ENCODE measurements around the gene PTPN11. TPM values are rescaled to one million over a fixed set of nuclear protein-coding genes. Genes with fewer than 3 reads are reported as not detected.

The PTPN11 gene
- total and polyA plus RNA-seq, 2 of the 8 experiments (the other 6 are each of a cell fraction or from before 2014, with no cell fraction given) = 28.3 to 133 TPM

DNA sequence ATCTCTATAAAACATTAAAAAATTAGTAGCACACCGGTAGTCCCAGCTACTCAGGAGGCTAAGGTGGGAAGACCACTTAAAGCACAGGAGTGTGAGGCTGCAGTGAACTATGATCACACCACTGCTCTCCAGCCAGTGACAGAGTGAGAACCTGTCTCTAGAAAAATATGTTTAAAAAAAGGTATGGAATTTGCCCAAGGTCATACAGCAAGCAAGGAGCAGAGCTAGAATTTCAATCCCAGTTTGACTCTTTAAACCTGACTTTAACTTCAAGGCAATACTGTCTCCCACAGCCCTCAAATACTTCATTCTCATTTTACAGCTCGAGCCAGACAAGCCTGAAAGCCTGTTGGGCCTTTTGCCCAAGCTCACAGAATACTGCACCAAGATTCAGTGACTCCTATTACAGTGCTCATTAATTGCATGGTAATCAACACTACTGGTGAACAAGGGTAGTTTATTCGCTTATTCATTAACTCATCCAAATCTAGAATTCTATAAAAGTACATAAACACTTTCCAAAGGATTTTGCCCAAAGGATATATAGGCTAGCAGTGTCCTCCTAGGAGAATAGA is 44.5 kb upstream of the PTPN11 start:
- Histone ChIP-seq H2BK12ac (ENCODE audit: low read depth, low read length) (no peak overlapping the region), H3K79me2 (ENCODE audit: control insufficient read depth in 1 of 2, insufficient read depth in 2 of 2, low read length in 2 of 2) (peaks cover 4 to 68% of the 10 kb centered on the region in 2 experiments; a peak in 3 of 4 replicates), H3K4ac (replicated peaks; ENCODE audit: insufficient read length, low read depth, low read length) (no peak overlapping the region), H3K4me3 (ENCODE audit: extremely low read depth in 1 of 4, insufficient read depth in 2 of 4, low read depth in 3 of 4, low read length in 4 of 4) (no peak overlapping the region), H3K36me3 (ENCODE audit: control insufficient read depth in 2 of 4, insufficient read depth in 4 of 4, low read length in 3 of 4) (no peaks in the 10 kb centered on the region), H3K4me2 (ENCODE audit: insufficient read depth in 1 of 2, low read depth in 2 of 2, low read length in 2 of 2) (no peak overlapping the region), H3K27me3 (replicated peaks in 1 of 4; ENCODE audit: control insufficient read depth in 3 of 4, extremely low read depth in 1 of 4, insufficient read depth in 3 of 4, low read length in 3 of 4) (no peaks in the 10 kb centered on the region), H4K8ac (ENCODE audit: extremely low read depth, insufficient read depth, low read length) (no peak overlapping the region), H3K14ac (ENCODE audit: insufficient read length) (no peak overlapping the region), H4K20me1 (replicated peaks in 1 of 2; ENCODE audit: control insufficient read depth in 1 of 2, insufficient read depth in 2 of 2, low read length in 2 of 2) (no peaks in the 10 kb centered on the region), H3K23ac (ENCODE audit: insufficient read length) (no peak overlapping the region), H2BK120ac (replicated peaks; ENCODE audit: low read depth, low read length) (no peak overlapping the region), H3K27ac (ENCODE audit: low read depth, low read length) (no peak overlapping the region), H3K56ac (replicated peaks; ENCODE audit: insufficient read length, low read depth, low read length) (no peak overlapping the region), H4K5ac (ENCODE audit: insufficient read length, low read depth, low read length) (no peak overlapping the region), H3K23me2 (ENCODE audit: low read depth, low read length) (no peaks in the 10 kb centered on the region), H2AFZ (ENCODE audit: low read length) (no peak overlapping the region), H2BK15ac (ENCODE audit: low read length) (no peak overlapping the region), H3K79me1 (ENCODE audit: low read depth, low read length) (no peaks in the 10 kb centered on the region), H3K4me1 (replicated peaks in 1 of 4; ENCODE audit: control insufficient read depth in 3 of 4, insufficient read depth in 4 of 4, low read length in 3 of 4) (no peaks in the 10 kb centered on the region; a peak in 1 of 7 replicates), H3K18ac (ENCODE audit: extremely low read depth, low read length) (no peak overlapping the region), H3K9ac (replicated peaks in 1 of 4; ENCODE audit: extremely low read depth in 1 of 4, low read depth in 3 of 4, low read length in 3 of 4) (no peak overlapping the region), H2AK5ac (ENCODE audit: low read depth, low read length) (no peak overlapping the region), H4K91ac (replicated peaks; ENCODE audit: insufficient read length, low read length) (no peak overlapping the region), H2BK5ac (ENCODE audit: low read depth, low read length) (no peak overlapping the region), H3K9me3 (ENCODE audit: insufficient read depth in 2 of 2, low read depth in 1 of 2, low read length in 1 of 2) (no peaks in the 10 kb centered on the region), H2BK20ac (ENCODE audit: low read length) (no peak overlapping the region)
- TF ChIP-seq YY1 (IDR thresholded peaks at IDR 0.05; ENCODE audit: low read depth, low read length) (no peak), SP4 (IDR thresholded peaks at IDR 0.05; ENCODE audit: low read length) (no peak), HDAC6 (IDR thresholded peaks at IDR 0.05; ENCODE audit: low read depth, low read length) (no peak), KDM4A (IDR thresholded peaks at IDR 0.05; ENCODE audit: low read depth, low read length, severe bottlenecking) (no peak), BACH1 (IDR thresholded peaks at IDR 0.05; ENCODE audit: low read length) (no peak), HDAC2 (IDR thresholded peaks at IDR 0.05; ENCODE audit: borderline replicate concordance in 1 of 2, low read depth in 2 of 2, low read length in 2 of 2) (no peak)
- FAIRE-seq = no peak
- WGBS, 2 experiments (ENCODE audit: extremely low coverage in 1 of 2, insufficient coverage in 1 of 2, insufficient read length in 1 of 2, insufficient replicate concordance in 2 of 2, low coverage in 1 of 2, low lambda C conversion rate in 2 of 2, missing lambda C conversion rate in 1 of 2) = 93% methylated on average over 3 of the region's 3 CpGs; no CpG with 5 or more reads in 1 of the 2 experiments
- DNase-seq (ENCODE audit: low read depth in 1 of 2, low spot score in 2 of 2) = no peak
- ChIA-PET POLR2A (ENCODE audit: partially characterized antibody) (no interaction called here), CTCF (ENCODE audit: partially characterized antibody) (interaction anchor here (1.1 kb wide), 1 partner anchor 13 kb away, joined by 5 read pairs; no protein-coding TSS in a partner anchor)
